ENCODE measurements around the gene EIF1AD. TPM values are rescaled to one million over a fixed set of nuclear protein-coding genes. Genes with fewer than 3 reads are reported as not detected.
A peak's percentile ranks its signal among the peaks of the same experiment; 100 is the strongest.

The EIF1AD gene
- total RNA-seq, 2 donors from 2014 or later: 33.6 to 37.3 TPM

GRCh38 chr11:65992056-65992455, 9.9 kb downstream of the EIF1AD start:
- no peaks in the 10 kb centered on the region for H3K4me1 ChIP-seq (replicated peaks)
- H3K4me3 ChIP-seq: no peak overlapping the region
- no peak overlapping the region for H3K27ac ChIP-seq
- DNase-seq (ENCODE audit: low spot score): no peak
- H3K36me3 ChIP-seq: no peaks in the 10 kb centered on the region
- intact Hi-C loops (cut with DNase I): no loop called here
- no peak for TF ChIP-seq CTCF (IDR thresholded peaks at IDR 0.05)
- TF ChIP-seq POLR2AphosphoS5 (IDR thresholded peaks at IDR 0.05): no peak
- no peak for TF ChIP-seq POLR2A (IDR thresholded peaks at IDR 0.05)
- WGBS: 80% methylated on average over 5 of the region's 5 CpGs
- no peaks in the 10 kb centered on the region for H3K27me3 ChIP-seq (replicated peaks; ENCODE audit: insufficient read depth)
- no peaks in the 10 kb centered on the region for H3K9me3 ChIP-seq

- TF ChIP-seq POLR2A (IDR thresholded peaks at IDR 0.05): no peak
- peak; percentile 90 for TF ChIP-seq POLR2AphosphoS5 (IDR thresholded peaks at IDR 0.05)
- peak; percentile 45 to 99 (median 93) for TF ChIP-seq CTCF (IDR thresholded peaks at IDR 0.05)
- DNase-seq (ENCODE audit: low spot score): peak; percentile 93
- Histone ChIP-seq H3K4me3 (no peak overlapping the region), H3K9me3 (no peaks in the 10 kb centered on the region), H3K36me3 (no peaks in the 10 kb centered on the region), H3K4me1 (replicated peaks) (no peaks in the 10 kb centered on the region), H3K27me3 (replicated peaks; ENCODE audit: insufficient read depth) (no peaks in the 10 kb centered on the region), H3K27ac (no peak overlapping the region)
- intact Hi-C loops (cut with DNase I): loop anchor here (2.0 to 10.0 kb wide), 2 partner anchors 104 to 284 kb away; no protein-coding TSS in a partner anchor
- WGBS: 18% methylated on average over 10 of the region's 10 CpGs
Measured at GRCh38 chr11:65988791-65989592, 13.0 kb downstream of the EIF1AD start.

- DNase-seq (ENCODE audit: low spot score): no peak
- intact Hi-C loops (cut with DNase I): loop anchor here (10.0 kb wide), 1 partner anchor 283 kb away; no protein-coding TSS in a partner anchor
- H3K4me1 ChIP-seq (replicated peaks): no peaks in the 10 kb centered on the region
- H3K36me3 ChIP-seq: no peaks in the 10 kb centered on the region
- no peak overlapping the region for H3K4me3 ChIP-seq
- 70% methylated on average over 9 of the region's 9 CpGs for WGBS
- H3K27ac ChIP-seq: no peak overlapping the region
- TF ChIP-seq POLR2AphosphoS5 (IDR thresholded peaks at IDR 0.05): no peak
- no peak for TF ChIP-seq POLR2A (IDR thresholded peaks at IDR 0.05)
- TF ChIP-seq CTCF (IDR thresholded peaks at IDR 0.05): no peak
- H3K9me3 ChIP-seq: no peaks in the 10 kb centered on the region
- H3K27me3 ChIP-seq (replicated peaks; ENCODE audit: insufficient read depth): no peaks in the 10 kb centered on the region
Measured at GRCh38 chr11:65987336-65987735, 14.6 kb downstream of the EIF1AD start.

GRCh38 chr11:65983589-65983987, 18.4 kb downstream of the EIF1AD start:
- intact Hi-C loops (cut with DNase I): loop anchor here (10.0 kb wide), 1 partner anchor 279 kb away; no protein-coding TSS in a partner anchor
- 88% methylated on average over 5 of the region's 5 CpGs for WGBS

More at GRCh38 chr11:65983589-65983987, 18.4 kb downstream of the EIF1AD start:
- Histone ChIP-seq H3K4me1 (replicated peaks) (no peaks in the 10 kb centered on the region), H3K9me3 (no peaks in the 10 kb centered on the region), H3K36me3 (no peaks in the 10 kb centered on the region), H3K4me3 (no peak overlapping the region), H3K27me3 (replicated peaks; ENCODE audit: insufficient read depth) (no peaks in the 10 kb centered on the region), H3K27ac (no peak overlapping the region)
- DNase-seq (ENCODE audit: low spot score): no peak
- no peak for TF ChIP-seq CTCF (IDR thresholded peaks at IDR 0.05)
